ENCODE measurements around the gene ZDHHC14. TPM values are rescaled to one million over a fixed set of nuclear protein-coding genes. Genes with fewer than 3 reads are reported as not detected.

Gene ZDHHC14
- total RNA-seq, 1 experiment from 2014 or later = 1.7 TPM

DNA sequence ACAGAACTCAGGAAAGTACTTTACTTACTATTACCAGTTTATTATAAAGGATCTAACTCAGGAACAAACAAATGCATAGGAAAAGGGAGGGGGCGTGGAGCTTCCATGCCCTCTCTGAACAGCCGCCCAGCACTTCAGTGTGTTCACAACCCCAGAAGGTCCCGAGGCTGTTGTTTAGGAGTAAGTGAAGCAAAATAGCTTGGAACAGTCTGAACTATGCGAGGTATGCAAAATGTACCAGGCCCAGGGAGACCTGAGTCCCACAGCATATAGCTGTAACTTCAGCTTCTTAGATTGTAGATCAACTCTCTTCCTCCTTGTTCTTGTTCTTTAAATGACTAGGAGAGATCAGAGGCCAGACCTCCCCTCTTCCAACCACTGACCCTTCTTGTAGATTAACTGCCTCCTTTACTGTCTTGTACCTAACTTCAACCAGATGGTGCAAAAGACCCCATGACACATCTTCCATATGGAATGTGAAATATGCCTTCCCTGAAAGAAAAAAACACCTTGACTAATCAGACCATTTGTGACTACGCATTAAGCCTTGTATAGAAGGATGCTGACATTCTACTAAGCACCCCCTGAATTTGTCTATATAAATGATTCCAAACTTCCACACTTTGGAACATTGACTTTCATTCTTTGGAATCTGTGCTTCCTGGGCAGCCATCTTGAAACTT is 343.3 kb downstream of the ZDHHC14 start:
- Histone ChIP-seq H3K79me1 (ENCODE audit: insufficient read depth, low read depth, low read length, poor library complexity, severe bottlenecking) (no peaks in the 10 kb centered on the region), H3K23me2 (ENCODE audit: insufficient read length, low read depth, low read length, poor library complexity, severe bottlenecking) (no peaks in the 10 kb centered on the region), H3K27ac (ENCODE audit: insufficient read length, low read depth, low read length) (no peak overlapping the region), H2BK120ac (ENCODE audit: low read depth, low read length, poor library complexity, severe bottlenecking) (no peak overlapping the region), H4K20me1 (ENCODE audit: control insufficient read depth, insufficient read depth, insufficient read length) (no peaks in the 10 kb centered on the region), H3K9ac (ENCODE audit: extremely low read depth, insufficient read length, low read length) (no peak overlapping the region), H3K4ac (ENCODE audit: low read depth, low read length) (no peak overlapping the region), H3K9me3 (ENCODE audit: control insufficient read depth, low read depth, low read length) (peaks cover 8% of the 10 kb centered on the region), H2AK5ac (ENCODE audit: insufficient read length, low read length) (no peak overlapping the region), H2BK5ac (ENCODE audit: insufficient read length, low read length) (no peak overlapping the region), H2AFZ (ENCODE audit: low read length) (no peak overlapping the region), H3K56ac (ENCODE audit: insufficient read length, low read depth, low read length) (no peak overlapping the region), H3T11ph (ENCODE audit: low read length) (no peak overlapping the region), H3K23ac (ENCODE audit: insufficient read length, low read depth, low read length) (no peak overlapping the region), H2BK20ac (ENCODE audit: low read depth, low read length, poor library complexity, severe bottlenecking) (no peak overlapping the region), H3K79me2 (ENCODE audit: insufficient read depth, low read length) (no peaks in the 10 kb centered on the region), H3K4me1 (ENCODE audit: insufficient read depth, low read length) (no peaks in the 10 kb centered on the region), H4K91ac (ENCODE audit: insufficient read length, low read depth, low read length) (no peak overlapping the region), H3K18ac (ENCODE audit: insufficient read length, low read depth, low read length) (no peak overlapping the region), H3K4me2 (ENCODE audit: insufficient read depth, insufficient read length, low read length) (no peak overlapping the region), H2BK15ac (ENCODE audit: low read depth, low read length) (no peak overlapping the region), H4K8ac (replicated peaks; ENCODE audit: insufficient read length, low read depth, low read length) (no peak overlapping the region), H4K5ac (ENCODE audit: insufficient read length, low read depth, low read length) (no peak overlapping the region), H3K14ac (ENCODE audit: insufficient read depth, low read length) (no peak overlapping the region), H2BK12ac (ENCODE audit: insufficient read length, low read depth, low read length) (no peak overlapping the region), H3K27me3 (ENCODE audit: insufficient read depth, low read length) (no peaks in the 10 kb centered on the region)
- Mint-ChIP-seq H3K27me3 (ENCODE audit: low read depth) (peaks cover 11% of the 10 kb centered on the region), H3K27ac (no peak overlapping the region), H3K4me1 (peaks cover 6 to 11% of the 10 kb centered on the region in 2 experiments), H3K9me3 (peaks cover 14 to 21% of the 10 kb centered on the region in 2 experiments), H3K36me3 (ENCODE audit: insufficient read depth in 1 of 3, low read depth in 3 of 3) (peaks cover 0 to 19% (median 9%) of the 10 kb centered on the region in 3 experiments; a peak in 5 of 7 replicates), H3K4me3 (no peak overlapping the region)
- TF ChIP-seq, protein P1, sequence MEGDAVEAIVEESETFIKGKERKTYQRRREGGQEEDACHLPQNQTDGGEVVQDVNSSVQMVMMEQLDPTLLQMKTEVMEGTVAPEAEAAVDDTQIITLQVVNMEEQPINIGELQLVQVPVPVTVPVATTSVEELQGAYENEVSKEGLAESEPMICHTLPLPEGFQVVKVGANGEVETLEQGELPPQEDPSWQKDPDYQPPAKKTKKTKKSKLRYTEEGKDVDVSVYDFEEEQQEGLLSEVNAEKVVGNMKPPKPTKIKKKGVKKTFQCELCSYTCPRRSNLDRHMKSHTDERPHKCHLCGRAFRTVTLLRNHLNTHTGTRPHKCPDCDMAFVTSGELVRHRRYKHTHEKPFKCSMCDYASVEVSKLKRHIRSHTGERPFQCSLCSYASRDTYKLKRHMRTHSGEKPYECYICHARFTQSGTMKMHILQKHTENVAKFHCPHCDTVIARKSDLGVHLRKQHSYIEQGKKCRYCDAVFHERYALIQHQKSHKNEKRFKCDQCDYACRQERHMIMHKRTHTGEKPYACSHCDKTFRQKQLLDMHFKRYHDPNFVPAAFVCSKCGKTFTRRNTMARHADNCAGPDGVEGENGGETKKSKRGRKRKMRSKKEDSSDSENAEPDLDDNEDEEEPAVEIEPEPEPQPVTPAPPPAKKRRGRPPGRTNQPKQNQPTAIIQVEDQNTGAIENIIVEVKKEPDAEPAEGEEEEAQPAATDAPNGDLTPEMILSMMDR (conservative IDR thresholded peaks at IDR 0.05) = no peak
- no CpG with 5 or more reads among the region's 5 CpGs for WGBS (ENCODE audit: extremely low coverage, insufficient read length, low lambda C conversion rate)
- DNase-seq = no peak

All from H9 (cell line).